ENCODE measurements around the gene ERCC2.
"Not testable (repeated sequence)": the region's sequence is repeated elsewhere in the genome, so short reads cannot be mapped to it uniquely, and the experiment has no call there.

Gene ERCC2

GRCh38 chr19:45333609-45334303 is 36.6 kb downstream of the ERCC2 start:
- DNase-seq (ENCODE audit: low spot score): no peak

DNA sequence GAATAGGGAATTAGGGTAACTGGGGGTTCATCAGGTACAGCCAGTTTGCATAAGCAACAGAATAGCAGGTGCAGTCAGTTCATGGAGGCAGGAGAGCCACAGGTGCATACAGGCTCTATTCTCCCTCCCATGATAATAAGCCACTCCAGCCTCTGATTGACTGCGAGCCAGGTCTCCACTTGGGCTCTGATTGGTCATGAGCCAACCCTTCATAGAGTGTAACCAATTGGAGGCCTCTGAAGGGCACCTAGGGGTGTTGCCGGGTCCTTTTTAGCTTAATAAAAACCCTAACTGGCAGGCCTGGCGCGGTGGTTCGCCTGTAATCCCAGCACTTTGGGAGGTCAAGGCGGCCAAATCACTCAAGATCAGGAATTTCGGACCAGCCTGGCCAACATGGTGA is 39.0 kb downstream of the ERCC2 start:
- no peak for DNase-seq (ENCODE audit: low spot score)

GRCh38 chr19:45327404-45328143 is 42.8 kb downstream of the ERCC2 start:
- no peak for DNase-seq (ENCODE audit: low spot score)

GRCh38 chr19:45324349-45324907 is 45.9 kb downstream of the ERCC2 start:
- DNase-seq (ENCODE audit: low spot score): no peak

DNA sequence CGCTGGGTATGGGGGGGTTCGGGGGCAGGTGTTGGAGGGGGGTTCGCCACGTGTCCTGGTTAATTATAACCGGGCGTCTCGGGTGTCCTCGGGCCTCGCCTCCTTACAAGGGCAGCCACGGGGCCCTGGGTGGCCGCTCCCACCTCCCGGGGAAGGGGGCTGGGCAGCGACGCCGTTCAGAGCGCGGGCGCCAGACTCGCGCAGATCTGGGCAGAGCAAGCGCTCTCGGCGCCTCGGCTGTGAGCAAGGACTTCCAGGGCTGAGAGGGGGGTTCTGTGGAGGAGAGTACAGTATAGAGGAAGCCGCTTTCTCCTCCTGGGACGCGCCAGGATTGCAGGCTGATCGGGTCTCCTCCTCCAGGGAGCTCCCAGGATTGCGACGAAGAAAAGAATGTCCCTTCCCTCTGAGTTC is 46.7 kb downstream of the ERCC2 start:
- DNase-seq (ENCODE audit: low spot score): no peak

DNA sequence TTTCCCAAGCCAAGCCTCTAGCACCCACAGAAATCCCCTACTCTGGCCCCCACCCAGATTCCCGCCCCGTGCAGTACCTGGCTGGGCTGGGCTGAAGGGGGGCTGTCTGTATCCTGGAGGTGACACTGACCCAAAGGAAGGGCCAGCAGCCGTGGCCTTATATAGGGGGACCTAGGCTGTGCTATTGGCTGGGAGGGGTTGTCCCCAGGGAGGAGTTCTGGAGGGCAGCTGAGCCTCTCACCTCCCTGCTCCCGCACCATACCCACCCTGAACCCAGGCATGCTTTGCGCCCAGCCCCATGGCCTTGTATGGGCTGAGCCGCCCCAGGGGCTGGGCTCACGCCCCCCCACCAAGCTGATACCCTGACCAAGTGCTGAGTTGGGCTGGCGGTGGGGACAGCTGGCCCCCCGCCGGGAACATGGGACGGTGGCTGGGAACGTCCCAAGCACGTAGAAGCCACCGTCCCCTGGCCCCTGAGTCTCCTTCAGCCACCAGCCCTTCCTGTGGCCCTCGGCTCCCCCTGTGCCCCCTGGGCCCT is 47.6 kb downstream of the ERCC2 start, which contains the start of gene CKM:
TSS of gene CKM (minus strand) at position 132 of the 538 bp plus-strand sequence. CDS start 3,162 bp downstream, outside the sequence.
- DNase-seq (ENCODE audit: low spot score): no peak

DNA sequence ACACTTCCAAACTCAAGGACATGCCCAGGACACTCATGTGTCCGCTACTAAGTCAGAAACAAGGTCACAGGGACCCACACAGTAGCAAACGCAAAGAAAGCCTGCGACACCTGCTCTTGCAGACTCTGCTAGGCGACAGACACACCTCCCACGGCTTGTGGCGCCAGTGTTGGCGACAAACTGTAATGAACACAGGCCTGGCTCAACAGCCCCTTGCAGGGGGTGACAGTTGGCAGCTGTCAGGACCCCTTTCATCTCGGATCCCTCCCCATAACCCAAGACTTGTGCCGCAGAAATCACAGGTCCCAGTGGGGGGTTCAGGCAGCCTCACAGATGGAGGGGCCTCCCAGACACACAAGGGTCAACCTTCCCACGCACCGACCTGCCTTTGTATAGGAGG is 48.1 kb downstream of the ERCC2 start:
- DNase-seq (ENCODE audit: low spot score): no peak

DNA sequence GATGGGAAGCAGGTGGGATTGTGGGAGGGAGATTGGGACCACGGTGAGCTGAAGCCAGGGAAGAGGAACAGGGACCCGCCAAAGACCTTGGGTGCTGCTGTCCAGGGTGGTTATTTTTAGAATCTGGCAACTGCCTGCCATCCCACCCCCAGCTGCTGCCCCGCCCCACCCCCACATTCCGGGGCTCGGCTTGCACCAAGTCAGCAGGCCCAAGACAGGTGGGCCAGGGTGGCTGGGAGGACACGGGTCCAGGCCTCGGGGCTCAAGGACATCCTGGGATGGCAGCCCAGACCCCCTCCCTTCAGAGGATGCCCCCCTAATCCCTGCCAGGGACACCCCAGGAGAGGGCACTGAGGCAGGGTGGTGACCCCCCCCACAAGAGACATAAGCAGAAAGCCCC is 48.5 kb downstream of the ERCC2 start:
- DNase-seq (ENCODE audit: low spot score): no peak

DNA sequence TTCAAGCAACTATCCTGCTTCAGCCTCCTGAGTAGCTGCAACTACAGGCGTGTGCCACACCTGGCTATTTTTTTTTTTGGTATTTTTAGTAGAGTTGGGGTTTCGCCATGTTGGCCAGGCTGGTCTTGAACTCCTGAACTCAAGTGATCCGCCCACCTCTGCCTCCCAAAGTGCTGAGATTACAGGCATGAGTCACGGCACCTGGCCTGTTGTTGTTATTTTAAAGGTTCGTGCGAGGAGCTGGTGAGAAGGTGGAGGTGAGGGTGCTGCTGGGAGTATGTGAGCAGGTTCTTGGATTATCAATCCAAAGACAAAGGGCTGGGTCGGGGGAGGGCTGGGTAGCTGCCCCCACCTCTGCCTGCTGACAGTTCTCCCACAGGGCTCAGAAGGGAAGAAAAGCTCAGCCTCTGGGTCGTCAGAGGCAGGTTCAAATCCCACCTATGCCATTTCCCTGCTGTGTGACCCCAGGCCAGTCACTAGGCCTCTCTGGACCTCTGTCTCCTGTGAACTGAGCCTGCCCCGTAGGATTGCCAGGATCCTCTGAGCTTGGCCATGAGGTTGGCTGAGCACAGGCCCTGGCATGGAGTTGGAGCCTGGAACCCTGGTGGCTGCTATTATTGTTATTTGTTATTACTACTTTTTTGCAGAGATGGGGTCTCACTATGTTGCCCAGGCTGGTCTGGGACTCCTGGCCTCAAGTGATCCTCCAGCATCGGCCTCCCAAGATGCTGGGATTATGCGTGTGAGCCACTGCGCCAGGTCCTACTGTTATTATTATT is 49.2 kb downstream of the ERCC2 start:
- DNase-seq (ENCODE audit: low spot score): no peak

DNA sequence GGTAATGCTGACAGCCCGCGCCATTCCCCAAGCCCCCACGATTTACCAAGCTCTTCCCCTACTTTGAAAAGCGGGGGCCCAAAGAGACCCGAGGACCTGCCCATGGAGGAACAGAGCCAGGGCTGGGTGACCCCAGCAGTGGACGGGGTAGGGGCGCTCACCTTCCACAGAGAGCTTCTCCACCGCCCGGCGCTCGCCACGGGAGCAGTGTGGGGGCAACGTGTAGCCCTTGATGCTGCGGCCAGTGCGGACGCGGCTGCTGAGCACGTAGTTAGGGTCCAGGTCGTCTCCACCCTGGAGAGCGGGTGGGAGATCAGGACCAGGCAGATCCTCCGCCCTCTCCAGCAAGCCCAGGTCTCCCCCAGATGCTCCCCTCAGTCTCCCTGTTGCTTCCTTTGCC is 55.1 kb downstream of the ERCC2 start:
- DNase-seq (ENCODE audit: low spot score): no peak

- DNase-seq (ENCODE audit: low spot score): no peak
These were observed 55.6 kb downstream of the ERCC2 start for GRCh38 chr19:45314708-45315245.

DNA sequence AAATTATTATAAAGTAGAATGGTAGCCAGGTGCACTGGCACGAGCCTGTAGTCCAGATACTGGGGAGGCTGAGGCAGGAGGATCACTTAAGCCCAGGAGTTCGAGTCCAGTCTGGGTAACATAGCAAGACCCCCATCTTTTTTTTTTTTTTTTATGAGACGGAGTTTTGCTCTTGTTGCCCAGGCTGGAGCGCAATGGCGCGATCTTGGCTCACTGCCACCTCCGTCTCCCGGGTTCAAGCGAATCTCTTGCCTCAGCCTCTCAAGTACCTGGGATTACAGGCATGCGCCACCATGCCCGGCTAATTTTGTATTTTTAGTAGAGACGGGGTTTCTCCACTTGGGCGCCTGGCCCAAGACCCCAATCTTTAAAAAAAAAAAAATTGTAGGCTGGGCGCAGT is 58.1 kb downstream of the ERCC2 start:
- not testable (repeated sequence) for DNase-seq (ENCODE audit: low spot score)

GRCh38 chr19:45311621-45312020 is 58.8 kb downstream of the ERCC2 start:
- no peak for DNase-seq (ENCODE audit: low spot score)

GRCh38 chr19:45309322-45309721 is 61.1 kb downstream of the ERCC2 start:
- DNase-seq (ENCODE audit: low spot score): not testable (repeated sequence)

DNA sequence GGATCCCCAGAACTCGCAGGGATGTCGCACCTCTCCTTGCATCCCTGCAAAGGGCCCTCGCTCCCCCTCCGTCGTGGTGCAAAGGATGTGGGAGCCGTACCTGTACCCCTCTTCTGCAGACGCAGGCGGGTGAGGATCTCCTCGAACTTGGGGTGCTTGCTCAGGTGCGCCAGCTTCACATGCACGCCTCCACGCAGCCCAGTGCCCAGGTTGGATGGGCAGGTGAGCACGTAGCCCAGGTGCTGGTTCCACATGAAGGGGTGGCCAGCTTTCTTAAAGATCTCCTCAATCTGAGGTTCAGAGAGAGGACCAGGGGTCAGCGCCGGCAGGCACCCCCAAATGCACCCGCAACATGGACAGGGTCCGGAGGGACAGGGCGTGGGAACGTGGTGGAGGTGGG is 63.0 kb downstream of the ERCC2 start:
- DNase-seq (ENCODE audit: low spot score): no peak

- DNase-seq (ENCODE audit: low spot score): no peak
These were observed 63.8 kb downstream of the ERCC2 start for GRCh38 chr19:45306518-45307027.

- no peak for DNase-seq (ENCODE audit: low spot score)
These were observed 64.3 kb downstream of the ERCC2 start for GRCh38 chr19:45306040-45306439.

DNA sequence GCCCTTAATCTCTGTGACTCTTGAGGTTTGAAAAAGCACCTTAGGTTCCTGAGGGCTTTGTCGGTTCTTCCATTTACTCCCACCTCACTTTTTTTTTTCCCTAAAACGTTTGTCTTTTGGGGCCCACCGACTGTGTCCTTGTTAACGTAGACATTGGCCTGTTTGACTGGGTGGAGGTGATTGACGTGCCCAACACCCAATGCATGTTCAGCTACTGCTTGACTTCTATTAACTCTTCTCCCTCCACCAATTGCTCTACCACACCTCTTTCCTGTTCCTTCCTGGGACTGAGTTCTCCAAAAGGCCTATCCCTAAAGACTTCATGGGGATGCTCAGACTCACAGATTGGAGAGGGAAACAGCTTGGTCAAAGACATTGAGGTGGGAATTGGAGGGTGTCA is 65.0 kb downstream of the ERCC2 start:
- no peak for DNase-seq (ENCODE audit: low spot score)

DNA sequence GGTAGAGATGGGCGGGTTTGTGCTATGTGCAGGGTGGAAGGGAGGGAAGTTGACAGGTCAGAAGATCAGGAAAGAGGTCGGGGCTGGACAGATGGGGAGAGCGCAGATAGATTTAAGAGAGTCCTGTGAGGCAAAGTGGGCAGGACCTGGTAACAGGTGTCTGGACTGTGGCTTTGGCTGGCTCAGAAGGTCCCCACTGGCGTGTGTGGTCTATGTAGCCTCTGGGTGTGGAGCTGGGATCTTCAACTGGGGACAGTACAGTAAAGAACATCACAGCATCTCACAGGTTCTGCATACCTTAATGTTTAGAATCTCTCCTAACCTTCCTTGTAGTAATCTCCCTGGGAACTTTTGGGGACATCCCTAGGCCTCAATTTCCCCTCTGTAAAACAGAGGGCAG is 65.4 kb downstream of the ERCC2 start:
- no peak for DNase-seq (ENCODE audit: low spot score)

GRCh38 chr19:45304141-45304926 is 66.0 kb downstream of the ERCC2 start:
- DNase-seq (ENCODE audit: low spot score): no peak

Measured in left forelimb (tissue), 1 donor.